ENCODE results near the gene MFSD11. TPM values are rescaled to one million over a fixed set of nuclear protein-coding genes. Genes with fewer than 3 reads are reported as not detected.
"Not testable (repeated sequence)": the region's sequence is repeated elsewhere in the genome, so short reads cannot be mapped to it uniquely, and the experiment has no call there.

Gene MFSD11
- total and polyA plus RNA-seq, 2 of the 8 experiments (the other 6 are each of a cell fraction or from before 2014, with no cell fraction given) = 17.7 to 19.8 TPM

DNA sequence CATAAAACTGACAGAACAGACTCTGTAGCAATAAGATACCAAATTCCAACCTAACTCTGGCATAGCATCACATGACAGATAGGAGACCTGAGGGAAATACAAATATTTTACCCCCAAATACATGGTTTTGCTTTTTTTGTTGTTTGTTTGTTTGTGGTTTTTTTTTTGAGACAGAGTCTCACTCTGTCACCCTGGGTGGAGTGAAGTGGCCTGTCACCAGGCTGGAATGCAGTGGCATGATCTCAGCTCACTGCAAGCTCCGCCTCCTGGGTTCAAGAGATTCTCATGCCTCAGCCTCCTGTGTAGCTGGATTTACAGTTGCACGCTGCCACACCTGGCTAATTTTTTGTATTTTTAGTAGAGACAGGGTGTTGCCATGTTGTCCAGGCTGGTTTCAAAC lies 49.9 kb downstream of the MFSD11 start:
- H4K20me1 ChIP-seq (replicated peaks in 1 of 2; ENCODE audit: control insufficient read depth in 1 of 2, insufficient read depth in 2 of 2, low read length in 2 of 2); H3K23me2 ChIP-seq (ENCODE audit: low read depth, low read length); H4K91ac ChIP-seq (replicated peaks; ENCODE audit: insufficient read length, low read length); FAIRE-seq; H3K56ac ChIP-seq (replicated peaks; ENCODE audit: insufficient read length, low read depth, low read length); H2BK15ac ChIP-seq (ENCODE audit: low read length); H2BK12ac ChIP-seq (ENCODE audit: low read depth, low read length); H2AK5ac ChIP-seq (ENCODE audit: low read depth, low read length); H3K36me3 ChIP-seq (ENCODE audit: control insufficient read depth in 2 of 4, insufficient read depth in 4 of 4, low read length in 3 of 4); H3K4me1 ChIP-seq (replicated peaks in 1 of 4; ENCODE audit: control insufficient read depth in 3 of 4, insufficient read depth in 4 of 4, low read length in 3 of 4); H2AFZ ChIP-seq (ENCODE audit: low read length); H3K9ac ChIP-seq (replicated peaks in 1 of 4; ENCODE audit: extremely low read depth in 1 of 4, low read depth in 3 of 4, low read length in 3 of 4); H3K9me3 ChIP-seq (ENCODE audit: insufficient read depth in 2 of 2, low read depth in 1 of 2, low read length in 1 of 2); H3K23ac ChIP-seq (ENCODE audit: insufficient read length); H3K27me3 ChIP-seq (replicated peaks in 1 of 4; ENCODE audit: control insufficient read depth in 3 of 4, extremely low read depth in 1 of 4, insufficient read depth in 3 of 4, low read length in 3 of 4); H2BK20ac ChIP-seq (ENCODE audit: low read length); H3K79me1 ChIP-seq (ENCODE audit: low read depth, low read length); H3K4me2 ChIP-seq (ENCODE audit: insufficient read depth in 1 of 2, low read depth in 2 of 2, low read length in 2 of 2); H2BK120ac ChIP-seq (replicated peaks; ENCODE audit: low read depth, low read length); H3K27ac ChIP-seq (ENCODE audit: low read depth, low read length); H3K4me3 ChIP-seq (ENCODE audit: extremely low read depth in 1 of 4, insufficient read depth in 2 of 4, low read depth in 3 of 4, low read length in 4 of 4); H2BK5ac ChIP-seq (ENCODE audit: low read depth, low read length); H3K14ac ChIP-seq (ENCODE audit: insufficient read length); H3K4ac ChIP-seq (replicated peaks; ENCODE audit: insufficient read length, low read depth, low read length); H3K18ac ChIP-seq (ENCODE audit: extremely low read depth, low read length); H4K8ac ChIP-seq (ENCODE audit: extremely low read depth, insufficient read depth, low read length); H4K5ac ChIP-seq (ENCODE audit: insufficient read length, low read depth, low read length); DNase-seq (ENCODE audit: low read depth in 1 of 2, low spot score in 2 of 2); H3K79me2 ChIP-seq (ENCODE audit: control insufficient read depth in 1 of 2, insufficient read depth in 2 of 2, low read length in 2 of 2): not testable (repeated sequence)
- ChIA-PET POLR2A (ENCODE audit: partially characterized antibody) (interaction anchor here (1.2 kb wide), 1 partner anchor 55 kb away, joined by 5 read pairs; no protein-coding TSS in a partner anchor), CTCF (ENCODE audit: partially characterized antibody) (interaction anchor here (1.2 to 1.4 kb wide), 2 partner anchors 19 to 268 kb away, joined by 3 to 4 read pairs; no protein-coding TSS in a partner anchor)
- WGBS, 2 experiments (ENCODE audit: extremely low coverage in 1 of 2, insufficient coverage in 1 of 2, insufficient read length in 1 of 2, insufficient replicate concordance in 2 of 2, low coverage in 1 of 2, low lambda C conversion rate in 2 of 2, missing lambda C conversion rate in 1 of 2) = 86% methylated on average over 2 of the region's 2 CpGs; no CpG with 5 or more reads in 1 of the 2 experiments
